NCI-H1694 (cell line): ENCODE measurements around the gene ADGRF5.

Experiments used
- DNase-seq: peaks from one replicate; lab custom pipeline; 2025; lab: John Stamatoyannopoulos, UW

The ADGRF5 gene

GRCh38 chr6:46932526-46933319 lies 11.0 kb upstream of the ADGRF5 start:
- DNase-seq = no peak

- no peak for DNase-seq
Measured at GRCh38 chr6:46931416-46931815, 9.7 kb upstream of the ADGRF5 start.

GRCh38 chr6:46930331-46930730 lies 8.6 kb upstream of the ADGRF5 start:
- DNase-seq = no peak

- no peak for DNase-seq
Measured at GRCh38 chr6:46927066-46927465, 5.3 kb upstream of the ADGRF5 start.

- no peak for DNase-seq
Measured at GRCh38 chr6:46926481-46926880, 4.7 kb upstream of the ADGRF5 start.

- DNase-seq = no peak
Measured at GRCh38 chr6:46925563-46926253, 4.0 kb upstream of the ADGRF5 start.

- DNase-seq = peak; percentile 33
Measured at GRCh38 chr6:46923476-46923875, 1.7 kb upstream of the ADGRF5 start.

- no peak for DNase-seq
Measured at GRCh38 chr6:46921059-46921458, 679 bp downstream of the ADGRF5 start.

- no peak for DNase-seq
Measured at GRCh38 chr6:46918806-46919205, 2.9 kb downstream of the ADGRF5 start.

- DNase-seq = peak; percentile 87
Measured at GRCh38 chr6:46917002-46917545, 4.7 kb downstream of the ADGRF5 start.

GRCh38 chr6:46915866-46916265 lies 5.9 kb downstream of the ADGRF5 start:
- DNase-seq = no peak

GRCh38 chr6:46915380-46915779 lies 6.4 kb downstream of the ADGRF5 start:
- DNase-seq = no peak

- DNase-seq = no peak
Measured at GRCh38 chr6:46914279-46914810, 7.4 kb downstream of the ADGRF5 start.

- DNase-seq = no peak
Measured at GRCh38 chr6:46909371-46909770, 12.4 kb downstream of the ADGRF5 start.

GRCh38 chr6:46906776-46907175 lies 15.0 kb downstream of the ADGRF5 start:
- no peak for DNase-seq

- no peak for DNase-seq
Measured at GRCh38 chr6:46904117-46904516, 17.6 kb downstream of the ADGRF5 start.

GRCh38 chr6:46903175-46903574 lies 18.6 kb downstream of the ADGRF5 start:
- no peak for DNase-seq

GRCh38 chr6:46901882-46902314 lies 19.8 kb downstream of the ADGRF5 start:
- no peak for DNase-seq

GRCh38 chr6:46900266-46900665 lies 21.5 kb downstream of the ADGRF5 start:
- DNase-seq = no peak

GRCh38 chr6:46899659-46900058 lies 22.1 kb downstream of the ADGRF5 start:
- no peak for DNase-seq

- no peak for DNase-seq
Measured at GRCh38 chr6:46898006-46898405, 23.7 kb downstream of the ADGRF5 start.

- DNase-seq = no peak
Measured at GRCh38 chr6:46896871-46897270, 24.9 kb downstream of the ADGRF5 start.

- no peak for DNase-seq
Measured at GRCh38 chr6:46895930-46896329, 25.8 kb downstream of the ADGRF5 start.
